Activated CD4-positive, CD25-positive, alpha-beta regulatory T cell treated with anti-CD3 and anti-CD28 coated beads, Interleukin-2, amount 50 U/mL, for 24 hours (primary cell): ENCODE measurements around the gene PDLIM1.

ENCODE experiments used
- ATAC-seq, 2 donors: fragments of 150-1000 bp; cut with Tn5 transposase; one replicate each; pipeline ENCODE4 v1.10.0; 2021; ENCODE audit warnings: mild to moderate bottlenecking in 1 of 2, moderate library complexity in 1 of 2

PDLIM1 gene

GRCh38 chr10:95290461-95291364 is at the start of gene PDLIM1:
PDLIM1 (minus strand) TSS chr10:95291003; CDS start chr10:95290915, 88 bp downstream.
- ATAC-seq = peak; percentile 42 to 44

GRCh38 chr10:95339863-95340262 is 49.1 kb upstream of the PDLIM1 start:
- no peak for ATAC-seq

GRCh38 chr10:95337423-95338160 is 46.8 kb upstream of the PDLIM1 start:
- no peak for ATAC-seq

GRCh38 chr10:95336702-95337101 is 45.9 kb upstream of the PDLIM1 start:
- ATAC-seq = no peak

- no peak for ATAC-seq
These were observed 45.3 kb upstream of the PDLIM1 start for GRCh38 chr10:95335933-95336699.

GRCh38 chr10:95334805-95335144 is 44.0 kb upstream of the PDLIM1 start:
- no peak for ATAC-seq

GRCh38 chr10:95333997-95334804 is 43.4 kb upstream of the PDLIM1 start:
- no peak for ATAC-seq

GRCh38 chr10:95332666-95333249 is 42.0 kb upstream of the PDLIM1 start:
- ATAC-seq = no peak

GRCh38 chr10:95331596-95332130 is 40.9 kb upstream of the PDLIM1 start:
- no peak for ATAC-seq

GRCh38 chr10:95330966-95331453 is 40.2 kb upstream of the PDLIM1 start:
- ATAC-seq = no peak

- ATAC-seq = no peak
These were observed 38.5 kb upstream of the PDLIM1 start for GRCh38 chr10:95329296-95329695.

GRCh38 chr10:95328013-95328412 is 37.2 kb upstream of the PDLIM1 start:
- no peak for ATAC-seq

- no peak for ATAC-seq
These were observed 36.6 kb upstream of the PDLIM1 start for GRCh38 chr10:95327367-95327766.

- no peak for ATAC-seq
These were observed 35.6 kb upstream of the PDLIM1 start for GRCh38 chr10:95326396-95326795.

- ATAC-seq = no peak
These were observed 35.1 kb upstream of the PDLIM1 start for GRCh38 chr10:95325863-95326262.

GRCh38 chr10:95324436-95325268 is 33.8 kb upstream of the PDLIM1 start:
- ATAC-seq = no peak

- ATAC-seq = no peak
These were observed 30.9 kb upstream of the PDLIM1 start for GRCh38 chr10:95321554-95322301.

GRCh38 chr10:95319239-95319638 is 28.4 kb upstream of the PDLIM1 start:
- no peak for ATAC-seq

GRCh38 chr10:95315509-95315908 is 24.7 kb upstream of the PDLIM1 start:
- no peak for ATAC-seq
